ENCODE results near the gene MOB2.

DNA sequence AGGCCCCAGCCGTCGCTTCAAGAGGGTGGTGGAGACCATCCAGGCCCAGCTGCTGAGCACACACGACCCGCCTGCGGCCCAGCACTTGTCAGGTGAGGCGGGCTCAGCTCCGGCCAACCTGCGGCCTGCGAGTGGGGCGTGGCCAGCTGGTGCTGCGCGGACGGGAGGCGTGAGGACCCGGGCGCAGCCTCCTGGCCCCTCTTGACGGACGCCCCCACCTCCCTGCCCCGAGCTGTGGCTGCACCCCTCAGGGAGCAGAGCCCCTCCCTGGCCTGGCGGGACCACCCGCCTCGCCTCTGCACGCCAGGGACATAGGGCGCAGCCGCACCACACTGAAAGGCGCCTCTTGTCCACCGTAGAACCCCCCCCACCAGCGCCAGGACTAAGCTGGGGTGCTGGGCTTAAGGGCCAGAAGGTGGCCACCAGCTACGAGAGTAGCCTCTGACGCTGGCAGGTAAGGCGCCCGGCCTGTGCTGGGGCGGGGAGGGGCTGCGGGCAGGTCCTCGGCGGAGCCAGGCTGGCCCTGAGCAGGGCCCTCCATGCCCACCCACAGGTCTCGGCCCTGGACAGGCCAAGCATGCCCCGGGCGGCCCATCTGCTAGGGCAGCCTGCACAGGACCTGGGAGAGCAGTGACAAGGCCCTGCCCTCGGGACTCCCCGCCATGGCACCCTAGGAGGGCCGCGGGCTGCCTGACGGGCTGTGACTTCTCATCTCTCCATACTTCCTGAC, 29.8 kb downstream of the MOB2 start:
- no peak for TF ChIP-seq HNRNPUL1 (IDR thresholded peaks at IDR 0.05; ENCODE audit: low read length)
- no peak for TF ChIP-seq POLR2AphosphoS5 (IDR thresholded peaks at IDR 0.05; ENCODE audit: control insufficient read depth, insufficient read depth, low read depth, low read length)
- no peak for TF ChIP-seq RFX5 (IDR thresholded peaks at IDR 0.05; ENCODE audit: low read depth, low read length)
- TF ChIP-seq SMC3 (conservative IDR thresholded peaks at IDR 0.05; ENCODE audit: insufficient read depth, low read depth, low read length): no peak
- no peak for TF ChIP-seq HMGN3 (IDR thresholded peaks at IDR 0.05; ENCODE audit: borderline replicate concordance, extremely low read depth, insufficient read length, low read depth, low read length)
- no peak for TF ChIP-seq ZNF589 (CRISPR knock-in tag; IDR thresholded peaks at IDR 0.05; ENCODE audit: low read depth)
- TF ChIP-seq KLF6 (CRISPR knock-in tag; IDR thresholded peaks at IDR 0.05; ENCODE audit: borderline replicate concordance): no peak
- TF ChIP-seq, protein P1, sequence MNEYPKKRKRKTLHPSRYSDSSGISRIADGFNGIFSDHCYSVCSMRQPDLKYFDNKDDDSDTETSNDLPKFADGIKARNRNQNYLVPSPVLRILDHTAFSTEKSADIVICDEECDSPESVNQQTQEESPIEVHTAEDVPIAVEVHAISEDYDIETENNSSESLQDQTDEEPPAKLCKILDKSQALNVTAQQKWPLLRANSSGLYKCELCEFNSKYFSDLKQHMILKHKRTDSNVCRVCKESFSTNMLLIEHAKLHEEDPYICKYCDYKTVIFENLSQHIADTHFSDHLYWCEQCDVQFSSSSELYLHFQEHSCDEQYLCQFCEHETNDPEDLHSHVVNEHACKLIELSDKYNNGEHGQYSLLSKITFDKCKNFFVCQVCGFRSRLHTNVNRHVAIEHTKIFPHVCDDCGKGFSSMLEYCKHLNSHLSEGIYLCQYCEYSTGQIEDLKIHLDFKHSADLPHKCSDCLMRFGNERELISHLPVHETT (CRISPR knock-in tag; conservative IDR thresholded peaks at IDR 0.05 in 1 of 2, IDR thresholded peaks at IDR 0.05 in 1 of 2): no peak
- no peak for TF ChIP-seq TBP (optimal IDR thresholded peaks at IDR 0.05; ENCODE audit: low read depth, low read length)
- no peak for TF ChIP-seq ZNF584 (CRISPR knock-in tag; IDR thresholded peaks at IDR 0.05; ENCODE audit: low read depth)
- TF ChIP-seq CREB1 (IDR thresholded peaks at IDR 0.05): no peak
- TF ChIP-seq CREB1 (CRISPR knock-in tag; IDR thresholded peaks at IDR 0.05): no peak
- TF ChIP-seq ZFPM2 (CRISPR knock-in tag; IDR thresholded peaks at IDR 0.05): no peak
- no peak for TF ChIP-seq XRCC5 (IDR thresholded peaks at IDR 0.05; ENCODE audit: low read depth, low read length)
